ENCODE measurements around the gene RGPD8. TPM values are rescaled to one million over a fixed set of nuclear protein-coding genes. Genes with fewer than 3 reads are reported as not detected.

Gene RGPD8
- total and polyA plus RNA-seq, 2 of the 8 experiments (the other 6 are each of a cell fraction or from before 2014, with no cell fraction given) = 0.51 to 8.2 TPM

- TF ChIP-seq CTCF (IDR thresholded peaks at IDR 0.05; ENCODE audit: control extremely low read depth in 1 of 3, insufficient read depth in 1 of 3, low read depth in 1 of 3, low read length in 3 of 3) = no peak
- TF ChIP-seq RBBP5 (IDR thresholded peaks at IDR 0.05; ENCODE audit: borderline replicate concordance, low read depth, low read length) = no peak
- TF ChIP-seq RXRA (IDR thresholded peaks at IDR 0.05; ENCODE audit: insufficient read depth, low read depth, low read length) = no peak
- TF ChIP-seq NANOG (IDR thresholded peaks at IDR 0.05; ENCODE audit: insufficient read depth, low read depth, low read length, poor library complexity, severe bottlenecking) = no peak
- TF ChIP-seq TAF1 (IDR thresholded peaks at IDR 0.05; ENCODE audit: low read depth, low read length) = no peak
- TF ChIP-seq RFX5 (IDR thresholded peaks at IDR 0.05; ENCODE audit: borderline replicate concordance, low read depth, low read length) = no peak
- no peak for TF ChIP-seq ATF2 (IDR thresholded peaks at IDR 0.05; ENCODE audit: low read length)
Measured at GRCh38 chr2:112322919-112323318, 110.5 kb downstream of the RGPD8 start (continued).

Measured in H1 (cell line).